Bronchial epithelial cell (primary cell): ENCODE measurements around the gene ITGAD. TPM values are rescaled to one million over a fixed set of nuclear protein-coding genes. Genes with fewer than 3 reads are reported as not detected.
"Not testable (repeated sequence)": the region's sequence is repeated elsewhere in the genome, so short reads cannot be mapped to it uniquely, and the experiment has no call there.

Experiments
- DNase-seq: peaks from one replicate; pipeline ENCODE4 v3.0.0-alpha.2; 2010; ENCODE audit warnings: low read depth
- FAIRE-seq: peaks from 2 replicates; lab custom pipeline; 2011; peaks lifted over from hg19 to GRCh38; lab: Jason Lieb, UNC
- H3K27me3 ChIP-seq: 2 replicates; pipeline ENCODE4 v1.5.1; 2011; ENCODE audit warnings: low read length; ENCODE audit not compliant: control insufficient read depth, insufficient read depth
- H3K36me3 ChIP-seq: 2 replicates; pipeline ENCODE4 v1.5.1; 2011; ENCODE audit warnings: low read length; ENCODE audit not compliant: control insufficient read depth, insufficient read depth
- H3K4me3 ChIP-seq: 2 replicates; pipeline ENCODE4 v1.5.1; 2011; ENCODE audit warnings: mild to moderate bottlenecking, low read depth, low read length, control low read depth
- CTCF ChIP-seq: IDR thresholded peaks from 2 replicates; pipeline ENCODE4 v1.5.1; 2011; ENCODE audit warnings: mild to moderate bottlenecking, moderate library complexity, low read length, control low read depth, inconsistent platforms; ENCODE audit not compliant: insufficient read depth, severe bottlenecking
- total RNA-seq: library from RNA; depleted of rRNA; stranded (reverse); fragments of >200 nt; gene quantifications from 2 replicates; pipeline ENCODE4 v1.2.1, GENCODE V29; 2014

Gene ITGAD
- total RNA-seq, 1 donor from 2014 or later, result not detected

GRCh38 chr16:31438414-31438813 is 45.3 kb downstream of the ITGAD start:
- DNase-seq (no peak), FAIRE-seq (no peak)
- TF ChIP-seq CTCF, result no peak
- Histone ChIP-seq H3K36me3 (no peaks in the 10 kb centered on the region), H3K4me3 (no peak overlapping the region), H3K27me3 (no peaks in the 10 kb centered on the region)

GRCh38 chr16:31439023-31439422 is 45.9 kb downstream of the ITGAD start:
- not testable (repeated sequence) for FAIRE-seq, DNase-seq, H3K27me3 ChIP-seq, H3K4me3 ChIP-seq, H3K36me3 ChIP-seq

GRCh38 chr16:31439519-31439918 is 46.4 kb downstream of the ITGAD start:
- DNase-seq (no peak), FAIRE-seq (no peak)
- Histone ChIP-seq H3K4me3 (no peak overlapping the region), H3K36me3 (no peaks in the 10 kb centered on the region), H3K27me3 (no peaks in the 10 kb centered on the region)
- TF ChIP-seq CTCF, result no peak

- Histone ChIP-seq H3K36me3 (no peaks in the 10 kb centered on the region), H3K27me3 (no peaks in the 10 kb centered on the region), H3K4me3 (no peak overlapping the region)
- no peak for FAIRE-seq
- TF ChIP-seq CTCF, result no peak
- no peak for DNase-seq
Observed at GRCh38 chr16:31440516-31441184, 47.5 kb downstream of the ITGAD start.

GRCh38 chr16:31441956-31442355 is 48.8 kb downstream of the ITGAD start:
- Histone ChIP-seq H3K36me3 (no peaks in the 10 kb centered on the region), H3K27me3 (no peaks in the 10 kb centered on the region), H3K4me3 (no peak overlapping the region)
- no peak for TF ChIP-seq CTCF
- no peak for FAIRE-seq
- DNase-seq, result no peak

- not testable (repeated sequence) for H3K4me3 ChIP-seq, H3K36me3 ChIP-seq, H3K27me3 ChIP-seq, FAIRE-seq, DNase-seq
Observed at GRCh38 chr16:31445931-31446330, 52.8 kb downstream of the ITGAD start.

- no peak overlapping the region for H3K4me3 ChIP-seq
- no peak for DNase-seq
- no peaks in the 10 kb centered on the region for H3K27me3 ChIP-seq
- FAIRE-seq, result no peak
- peaks cover 2% of the 10 kb centered on the region for H3K36me3 ChIP-seq
- no peak for TF ChIP-seq CTCF
Observed at GRCh38 chr16:31451201-31451600, 58.1 kb downstream of the ITGAD start.
